Subcutaneous adipose tissue (tissue), 4 donors: ENCODE results near the gene DAG1. TPM values are rescaled to one million over a fixed set of nuclear protein-coding genes. Genes with fewer than 3 reads are reported as not detected.

Experiments used
- total RNA-seq, 4 donors: library from RNA; depleted of rRNA; stranded (reverse); fragments of >200 nt; gene quantifications; one replicate each; pipeline ENCODE4 v1.1.0, GENCODE V29; 2016
- TF ChIP-seq, protein P1 (sequence below): fragments of 450-650 bp; IDR thresholded peaks from one replicate; pipeline ENCODE4 v1.5.1; 2016; ENCODE audit warnings: low read depth, mild to moderate bottlenecking, control low read depth, antibody characterized with exemption, moderate library complexity

DAG1 gene
- total RNA-seq, 4 donors from 2014 or later, result 31.3 to 48.4 (median 39.0) TPM

DNA sequence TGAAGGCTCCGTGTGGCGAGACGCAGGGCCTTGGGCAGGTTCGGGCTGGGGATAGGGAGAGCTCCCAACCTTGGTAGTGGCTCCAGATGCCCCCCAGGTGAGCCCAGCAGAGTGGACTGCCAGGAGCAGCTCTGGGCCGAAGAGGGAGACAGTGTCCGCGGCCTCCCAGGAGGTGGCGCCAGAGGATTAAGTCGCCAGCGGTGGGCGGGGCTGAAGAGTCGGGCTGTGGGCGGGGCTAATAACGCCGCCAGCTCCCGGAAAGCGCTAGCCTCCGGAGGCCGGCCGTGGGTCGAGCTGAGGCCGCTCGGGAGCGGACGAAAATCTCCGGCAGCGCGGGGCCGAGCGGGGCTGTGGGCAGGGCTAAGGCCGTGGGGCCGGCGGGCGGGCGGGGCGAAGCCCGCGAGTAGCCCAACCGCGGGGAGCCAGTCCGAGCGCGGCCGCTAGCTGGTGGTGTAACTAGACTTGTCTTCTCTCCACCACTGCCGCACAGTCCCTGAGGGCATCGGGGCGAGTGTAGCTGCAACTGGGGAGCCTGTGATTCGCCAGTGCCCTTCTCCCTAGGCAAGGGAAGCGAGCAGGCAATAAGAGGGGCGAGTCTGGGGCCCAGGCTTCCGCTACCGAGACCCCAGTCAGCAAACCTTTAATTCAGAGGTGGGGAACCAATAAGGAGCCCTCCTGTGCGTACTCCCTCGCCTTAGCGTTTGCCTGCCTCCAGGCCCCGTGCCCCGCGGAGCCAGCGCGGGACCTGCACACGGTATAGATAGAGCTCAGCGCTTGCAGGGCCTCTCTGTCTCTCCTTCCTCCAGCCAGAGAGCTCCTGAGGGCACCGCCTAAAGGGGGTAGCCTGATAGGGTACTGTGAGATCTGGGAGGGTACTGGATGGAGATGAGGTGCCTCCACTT lies 69.8 kb downstream of the DAG1 start:
- TF ChIP-seq, protein P1, sequence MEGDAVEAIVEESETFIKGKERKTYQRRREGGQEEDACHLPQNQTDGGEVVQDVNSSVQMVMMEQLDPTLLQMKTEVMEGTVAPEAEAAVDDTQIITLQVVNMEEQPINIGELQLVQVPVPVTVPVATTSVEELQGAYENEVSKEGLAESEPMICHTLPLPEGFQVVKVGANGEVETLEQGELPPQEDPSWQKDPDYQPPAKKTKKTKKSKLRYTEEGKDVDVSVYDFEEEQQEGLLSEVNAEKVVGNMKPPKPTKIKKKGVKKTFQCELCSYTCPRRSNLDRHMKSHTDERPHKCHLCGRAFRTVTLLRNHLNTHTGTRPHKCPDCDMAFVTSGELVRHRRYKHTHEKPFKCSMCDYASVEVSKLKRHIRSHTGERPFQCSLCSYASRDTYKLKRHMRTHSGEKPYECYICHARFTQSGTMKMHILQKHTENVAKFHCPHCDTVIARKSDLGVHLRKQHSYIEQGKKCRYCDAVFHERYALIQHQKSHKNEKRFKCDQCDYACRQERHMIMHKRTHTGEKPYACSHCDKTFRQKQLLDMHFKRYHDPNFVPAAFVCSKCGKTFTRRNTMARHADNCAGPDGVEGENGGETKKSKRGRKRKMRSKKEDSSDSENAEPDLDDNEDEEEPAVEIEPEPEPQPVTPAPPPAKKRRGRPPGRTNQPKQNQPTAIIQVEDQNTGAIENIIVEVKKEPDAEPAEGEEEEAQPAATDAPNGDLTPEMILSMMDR, result no peak

DNA sequence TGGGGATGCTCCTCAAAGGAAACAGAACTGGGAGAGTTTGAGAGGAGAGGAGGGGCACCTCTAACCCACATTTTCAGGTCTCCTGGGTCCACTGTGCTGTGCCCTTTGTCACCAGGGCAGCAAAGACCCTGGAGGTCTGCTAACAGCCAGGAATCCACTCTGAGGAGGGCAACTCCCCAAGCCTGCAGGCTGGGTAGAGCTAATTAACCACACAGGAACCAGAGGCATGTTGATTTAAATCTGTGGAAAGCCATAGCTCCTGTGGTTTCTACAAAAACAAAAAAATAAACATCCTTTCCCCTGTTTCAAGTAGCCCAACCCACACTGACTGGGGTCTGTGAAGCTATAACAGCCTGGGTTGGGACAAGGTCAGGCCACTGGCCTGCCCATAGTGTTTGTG lies 82.0 kb downstream of the DAG1 start:
- TF ChIP-seq, protein P1, result no peak

DNA sequence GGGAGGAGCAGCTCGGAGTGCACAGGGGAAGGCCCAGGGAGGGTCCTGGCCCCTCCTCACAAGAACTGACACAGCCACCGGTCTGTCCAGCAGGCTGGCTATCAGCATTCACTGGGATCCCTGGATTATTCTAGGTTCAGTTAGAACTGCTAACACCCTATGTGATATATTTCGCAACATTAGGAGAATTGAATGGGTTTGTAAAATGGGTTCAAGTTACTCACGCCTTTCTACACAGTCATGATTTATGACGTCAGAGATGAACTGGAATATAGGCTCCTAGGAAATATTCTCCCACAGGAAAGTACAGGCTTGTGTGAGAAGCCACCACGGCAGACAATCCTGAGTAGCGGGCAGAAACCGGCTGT lies 83.2 kb downstream of the DAG1 start:
- TF ChIP-seq, protein P1, result no peak

DNA sequence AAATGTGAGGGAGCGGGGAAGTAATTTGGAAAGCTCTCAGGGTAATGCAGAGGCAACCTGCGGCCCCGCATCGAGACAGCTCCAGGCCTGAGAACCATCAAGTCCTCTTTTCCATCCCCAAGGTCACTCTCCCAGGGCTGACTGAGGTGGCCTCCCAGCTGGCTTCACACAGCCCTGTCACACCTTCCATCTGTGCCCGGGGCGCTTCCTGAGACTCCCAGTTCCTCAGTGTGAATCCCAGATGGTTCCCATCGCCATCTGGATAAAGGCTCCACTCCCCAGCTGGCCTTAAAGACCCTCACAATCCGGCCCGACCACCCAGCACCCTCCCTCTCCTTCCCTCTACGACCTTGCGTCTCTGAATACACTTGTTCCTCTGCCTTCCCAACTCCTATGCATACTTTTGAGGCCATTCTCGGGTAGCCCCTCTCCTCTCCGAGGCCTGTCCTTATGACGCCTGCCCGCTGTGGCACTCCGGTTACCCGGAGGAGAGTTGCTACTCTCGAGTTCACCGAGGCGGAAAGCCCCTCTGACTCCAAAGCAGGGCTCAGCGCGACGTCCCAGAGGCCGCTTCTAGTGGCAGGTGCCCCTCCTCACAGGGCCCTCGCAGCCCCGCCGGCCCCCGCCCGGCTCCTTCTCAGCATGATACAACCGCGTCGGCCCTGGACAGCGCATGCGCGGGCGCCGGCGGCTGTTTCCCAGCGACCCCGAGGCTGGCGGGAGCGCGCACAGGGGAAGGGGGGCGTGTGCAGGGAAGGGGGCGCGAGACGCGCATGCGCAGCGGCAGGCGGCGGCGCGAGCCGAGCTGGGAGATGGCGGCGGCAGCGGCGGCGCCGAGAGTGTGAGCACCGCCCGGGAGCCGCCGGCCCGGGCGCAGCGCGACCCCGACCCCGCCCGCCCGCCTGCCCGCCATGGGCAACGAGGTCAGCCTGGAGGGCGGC lies 83.9 kb downstream of the DAG1 start, which contains the start of gene BSN:
Gene BSN, plus strand, starts transcription at position 786 of the 941 bp plus-strand sequence. Its CDS starts 126 bp downstream, at position 912.
- TF ChIP-seq, protein P1, result no peak

DNA sequence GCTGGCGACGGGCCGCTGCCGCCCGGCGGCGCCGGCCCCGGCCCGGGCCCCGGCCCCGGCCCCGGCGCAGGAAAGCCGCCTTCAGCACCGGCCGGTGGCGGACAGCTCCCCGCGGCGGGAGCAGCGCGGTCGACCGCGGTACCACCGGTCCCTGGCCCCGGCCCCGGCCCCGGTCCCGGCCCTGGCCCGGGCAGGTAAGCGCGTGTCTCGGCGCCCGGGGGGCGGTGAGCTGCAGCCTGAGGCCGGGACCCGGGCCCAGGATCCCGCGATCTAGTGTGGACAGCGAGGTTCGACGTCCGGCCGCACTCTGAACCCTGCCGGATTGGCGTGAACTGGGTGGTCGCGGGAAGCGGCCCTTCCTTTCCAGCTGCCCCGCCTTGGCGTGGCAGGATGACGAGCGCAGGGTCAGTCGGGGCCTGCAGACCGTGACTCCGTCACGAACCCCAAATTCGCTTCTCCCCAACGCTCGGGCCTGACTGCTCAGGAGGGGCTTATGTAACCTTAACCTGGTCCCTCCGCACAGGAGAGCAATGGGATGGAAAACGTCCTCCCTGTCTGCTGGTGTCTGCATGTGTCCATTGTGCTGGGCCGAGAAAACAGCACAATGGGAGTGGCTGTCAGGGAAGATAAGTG lies 84.7 kb downstream of the DAG1 start:
- TF ChIP-seq, protein P1, result no peak

DNA sequence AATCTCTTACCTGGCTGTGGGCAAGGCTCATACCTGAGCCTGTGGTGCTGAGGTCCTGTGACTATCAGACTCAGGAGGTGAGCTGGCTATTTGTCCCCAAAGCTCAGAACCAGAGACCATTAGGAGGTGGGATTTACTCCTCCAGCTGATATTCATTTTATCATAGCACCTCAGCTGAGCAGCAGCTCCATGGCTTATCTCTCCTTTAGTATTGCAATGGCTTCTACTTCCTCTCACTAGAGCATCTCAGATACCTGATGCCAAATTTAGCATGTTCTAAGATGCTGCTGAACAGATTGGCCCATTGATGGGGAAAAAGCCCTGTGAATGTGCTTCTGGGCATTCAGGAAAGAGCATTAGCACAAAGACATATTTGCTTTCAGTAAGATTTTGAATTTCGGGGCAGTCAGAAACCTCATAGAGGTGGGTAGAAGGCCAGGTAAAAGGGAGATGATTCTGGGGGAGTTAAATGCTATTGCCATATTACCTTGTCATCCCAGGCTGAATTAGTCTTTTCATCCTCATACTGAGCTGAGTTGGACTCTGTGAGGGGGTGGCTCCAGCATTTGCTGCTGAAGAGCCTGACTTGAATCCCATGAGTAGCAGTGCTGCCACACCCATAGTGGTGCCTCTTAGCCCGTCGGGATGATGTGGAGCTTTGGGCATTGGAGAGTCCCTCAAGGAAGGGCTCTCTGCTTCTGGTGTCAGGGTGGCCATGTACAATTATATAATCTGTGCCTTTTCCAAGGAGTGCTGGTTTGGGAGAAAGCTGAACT lies 86.6 kb downstream of the DAG1 start:
- TF ChIP-seq, protein P1, result no peak
